Retinal pigment epithelial cell (primary cell): ENCODE data around the gene ERMAP.
A peak's percentile ranks its signal among the peaks of the same experiment; 100 is the strongest.
"Not testable (repeated sequence)": the region's sequence is repeated elsewhere in the genome, so short reads cannot be mapped to it uniquely, and the experiment has no call there.

Experiments
- DNase-seq: peaks from one replicate; pipeline ENCODE4 v3.0.0-alpha.2; 2010; ENCODE audit warnings: low read depth
- H3K4me3 ChIP-seq: 2 replicates; pipeline ENCODE4 v1.5.1; 2011; ENCODE audit warnings: mild to moderate bottlenecking, low read length, control low read depth, moderate library complexity
- CTCF ChIP-seq: conservative IDR thresholded peaks from 2 replicates; pipeline ENCODE4 v1.5.1; 2011; ENCODE audit warnings: low read depth, low read length, control low read depth, inconsistent platforms

The ERMAP gene

DNA sequence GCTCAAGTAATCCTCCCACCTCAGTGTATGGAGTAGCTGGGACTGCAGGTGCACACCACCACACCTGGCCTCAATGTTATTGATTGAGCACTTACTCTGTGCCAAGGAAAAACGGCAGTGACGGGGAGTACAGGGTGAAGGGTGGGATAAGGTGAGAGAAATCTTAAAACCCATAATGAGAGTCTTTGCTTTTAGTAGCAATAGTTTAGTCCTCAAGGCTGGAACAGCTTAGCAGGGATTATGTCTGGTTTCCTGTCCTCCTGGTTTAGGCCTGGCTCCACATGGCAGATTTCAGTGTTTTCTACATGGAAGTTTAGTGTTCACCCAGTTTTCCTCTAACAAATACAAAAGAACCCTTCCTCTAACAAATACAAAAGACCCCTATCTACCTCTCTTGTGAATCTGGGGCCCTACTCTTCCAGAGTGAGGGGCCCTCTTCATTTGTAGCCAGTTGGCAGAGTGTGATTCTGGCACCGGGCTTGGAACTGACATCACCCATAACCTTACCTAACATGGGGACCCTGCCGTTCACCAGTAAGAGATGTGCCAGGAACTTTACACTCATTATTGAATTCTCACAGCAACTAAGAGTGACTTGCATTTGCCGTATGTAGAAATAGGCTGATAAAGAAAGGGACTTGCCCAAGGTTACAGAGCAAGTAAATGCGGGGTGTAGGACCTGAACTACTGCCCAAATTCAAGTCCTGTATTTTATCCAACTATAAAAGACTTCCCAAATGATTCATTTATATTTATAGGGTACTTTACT, 36.4 kb downstream of the ERMAP start:
- DNase-seq: no peak
- H3K4me3 ChIP-seq: no peak overlapping the region
- TF ChIP-seq CTCF: no peak

- not testable (repeated sequence) for H3K4me3 ChIP-seq, DNase-seq
These were observed 39.6 kb downstream of the ERMAP start for GRCh38 chr1:42856554-42856953.

DNA sequence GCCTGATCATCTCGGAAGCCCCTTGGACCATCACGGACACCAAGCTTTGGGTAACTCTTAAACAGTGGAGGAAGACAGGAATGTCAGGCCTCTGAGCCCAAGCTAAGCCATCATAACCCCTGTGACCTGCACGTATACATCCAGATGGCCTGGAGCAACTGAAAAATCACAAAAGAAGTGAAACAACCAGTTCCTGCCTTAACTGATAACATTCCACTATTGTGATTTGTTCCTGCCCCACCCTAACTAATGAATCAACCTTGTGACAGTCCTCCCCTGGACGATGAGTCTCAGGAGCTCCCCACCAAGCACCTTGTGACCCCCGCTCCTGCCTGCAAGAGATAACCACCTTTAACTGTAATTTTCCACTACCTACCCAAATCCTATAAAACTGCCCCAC, 42.4 kb downstream of the ERMAP start:
- DNase-seq, H3K4me3 ChIP-seq: not testable (repeated sequence)

GRCh38 chr1:42860339-42861013, 43.6 kb downstream of the ERMAP start:
- TF ChIP-seq CTCF: peak; percentile 13
- H3K4me3 ChIP-seq: no peak overlapping the region
- DNase-seq: no peak

DNA sequence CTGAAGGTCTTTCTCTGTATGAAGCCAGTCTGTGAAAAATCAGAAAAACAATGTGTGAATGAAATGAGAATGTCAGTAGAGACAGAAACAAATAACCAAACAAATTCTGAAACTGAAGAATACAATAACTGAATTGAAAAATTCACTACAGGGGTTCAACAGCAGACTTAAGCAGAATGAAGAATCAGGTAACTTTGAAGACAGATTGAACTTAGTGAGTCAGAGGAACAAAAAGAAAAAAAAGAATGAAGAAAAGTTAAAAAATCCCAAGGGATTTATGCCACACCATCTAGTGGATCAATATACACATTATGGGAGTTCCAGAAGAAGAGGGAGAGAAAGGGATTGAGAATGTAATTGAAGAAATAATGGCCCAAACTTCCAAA, 44.1 kb downstream of the ERMAP start:
- no peak overlapping the region for H3K4me3 ChIP-seq
- TF ChIP-seq CTCF: no peak
- no peak for DNase-seq

- no peak overlapping the region for H3K4me3 ChIP-seq
- no peak for DNase-seq
- TF ChIP-seq CTCF: no peak
These were observed 49.6 kb downstream of the ERMAP start for GRCh38 chr1:42866549-42866948.

DNA sequence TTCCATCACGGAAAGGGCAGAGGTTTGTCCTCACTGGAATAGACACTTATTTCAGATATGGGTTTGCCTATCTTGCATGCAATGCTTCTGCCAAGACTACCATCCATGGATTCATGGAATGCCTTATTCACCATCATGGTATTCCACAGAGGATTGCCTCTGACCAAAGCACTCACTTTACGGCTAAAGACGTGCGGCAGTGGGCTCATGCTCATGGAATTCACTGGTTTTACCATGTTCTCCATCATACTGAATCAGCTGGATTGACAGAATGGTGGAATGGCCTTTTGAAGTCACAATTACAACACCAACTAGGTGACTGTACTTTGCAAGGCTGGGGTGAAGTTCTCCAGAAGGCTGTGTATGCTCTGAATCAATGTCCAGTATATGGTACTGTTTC, 51.5 kb downstream of the ERMAP start:
- not testable (repeated sequence) for H3K4me3 ChIP-seq, DNase-seq

DNA sequence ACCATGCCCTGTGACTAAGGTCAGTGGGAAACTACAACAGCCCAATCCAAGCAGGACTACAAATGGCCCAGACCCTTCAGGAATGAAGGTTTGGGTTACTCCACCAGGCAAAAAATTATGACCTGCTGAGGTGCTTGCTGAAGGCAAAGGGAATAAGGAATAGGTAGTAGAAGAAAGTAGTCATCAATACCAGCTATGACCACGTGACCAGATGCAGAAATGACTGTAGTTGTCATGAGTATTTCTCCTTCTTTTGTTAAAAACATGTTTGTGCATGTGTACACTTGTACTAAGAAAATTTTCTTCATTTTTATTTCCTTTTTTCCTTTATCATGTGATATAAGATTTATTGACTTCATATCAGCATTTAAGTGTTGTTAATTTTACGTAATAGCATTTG, 52.3 kb downstream of the ERMAP start:
- not testable (repeated sequence) for H3K4me3 ChIP-seq, DNase-seq

- DNase-seq, H3K4me3 ChIP-seq: not testable (repeated sequence)
These were observed 52.8 kb downstream of the ERMAP start for GRCh38 chr1:42869751-42870150.

DNA sequence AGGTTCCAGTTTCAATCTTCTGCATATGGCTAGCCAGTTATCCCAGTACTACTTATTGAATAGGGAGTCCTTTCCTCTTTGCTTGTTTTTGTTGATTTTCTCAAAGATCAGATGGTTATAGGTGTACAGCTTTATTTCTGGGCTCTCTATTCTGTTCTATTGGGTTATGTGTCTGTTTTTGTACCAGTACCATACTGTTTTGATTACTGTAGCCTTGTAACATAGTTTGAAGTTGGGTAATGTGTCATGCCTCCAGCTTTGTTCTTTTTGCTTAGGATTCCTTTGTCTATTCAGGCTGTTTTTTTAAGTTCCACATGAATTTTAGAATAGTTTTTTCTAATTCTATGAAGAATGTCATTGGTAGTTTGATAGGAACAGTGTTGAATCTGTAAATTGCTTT, 56.2 kb downstream of the ERMAP start:
- not testable (repeated sequence) for DNase-seq, H3K4me3 ChIP-seq
